Nephron (organoid): ENCODE measurements around the gene AFAP1.

Experiments used
- H3K27ac Mint-ChIP-seq, 3 experiments: 2 replicates each; pipeline ENCODE4 v1.8.0; 2020; ENCODE audit warnings: mixed read lengths in 3 of 3, mild to moderate bottlenecking in 2 of 3, moderate library complexity in 1 of 3
- H3K27me3 Mint-ChIP-seq: 2 replicates; pipeline ENCODE4 v1.8.0; 2021; ENCODE audit warnings: low read depth, mild to moderate bottlenecking, moderate library complexity, mixed read lengths
- H3K36me3 Mint-ChIP-seq: 2 replicates; pipeline ENCODE4 v1.8.0; 2020; ENCODE audit warnings: low read depth, mixed read lengths
- H3K4me1 Mint-ChIP-seq: 2 replicates; pipeline ENCODE4 v1.8.0; 2020; ENCODE audit warnings: mixed read lengths
- H3K4me3 Mint-ChIP-seq, 3 experiments: 2 replicates each; pipeline ENCODE4 v1.8.0; 2020; ENCODE audit warnings: mild to moderate bottlenecking in 3 of 3, mixed read lengths in 3 of 3, moderate library complexity in 2 of 3
- H3K9me3 Mint-ChIP-seq: 2 replicates; pipeline ENCODE4 v1.8.0; 2020; ENCODE audit warnings: mixed read lengths
- TF ChIP-seq, protein P1 (sequence below), 3 experiments: fragments of 200-600 bp; sonication (generic); IDR thresholded peaks; one replicate each; pipeline ENCODE4 v1.5.0; 2021; ENCODE audit warnings: antibody characterized with exemption in 3 of 3; ENCODE audit not compliant: unreplicated experiment in 3 of 3

Gene AFAP1

GRCh38 chr4:7781993-7782392 is 157.7 kb downstream of the AFAP1 start:
- Mint-ChIP-seq H3K27ac (peak overlapping the region; percentile 71 to 91 (median 80)), H3K4me3 (no peak overlapping the region), H3K4me1 (peaks cover 67% of the 10 kb centered on the region), H3K27me3 (no peaks in the 10 kb centered on the region), H3K9me3 (no peaks in the 10 kb centered on the region), H3K36me3 (peaks cover 79% of the 10 kb centered on the region)
- TF ChIP-seq, protein P1, sequence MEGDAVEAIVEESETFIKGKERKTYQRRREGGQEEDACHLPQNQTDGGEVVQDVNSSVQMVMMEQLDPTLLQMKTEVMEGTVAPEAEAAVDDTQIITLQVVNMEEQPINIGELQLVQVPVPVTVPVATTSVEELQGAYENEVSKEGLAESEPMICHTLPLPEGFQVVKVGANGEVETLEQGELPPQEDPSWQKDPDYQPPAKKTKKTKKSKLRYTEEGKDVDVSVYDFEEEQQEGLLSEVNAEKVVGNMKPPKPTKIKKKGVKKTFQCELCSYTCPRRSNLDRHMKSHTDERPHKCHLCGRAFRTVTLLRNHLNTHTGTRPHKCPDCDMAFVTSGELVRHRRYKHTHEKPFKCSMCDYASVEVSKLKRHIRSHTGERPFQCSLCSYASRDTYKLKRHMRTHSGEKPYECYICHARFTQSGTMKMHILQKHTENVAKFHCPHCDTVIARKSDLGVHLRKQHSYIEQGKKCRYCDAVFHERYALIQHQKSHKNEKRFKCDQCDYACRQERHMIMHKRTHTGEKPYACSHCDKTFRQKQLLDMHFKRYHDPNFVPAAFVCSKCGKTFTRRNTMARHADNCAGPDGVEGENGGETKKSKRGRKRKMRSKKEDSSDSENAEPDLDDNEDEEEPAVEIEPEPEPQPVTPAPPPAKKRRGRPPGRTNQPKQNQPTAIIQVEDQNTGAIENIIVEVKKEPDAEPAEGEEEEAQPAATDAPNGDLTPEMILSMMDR (IDR thresholded peaks at IDR 0.05; ENCODE audit: unreplicated experiment in 3 of 3): no peak

DNA sequence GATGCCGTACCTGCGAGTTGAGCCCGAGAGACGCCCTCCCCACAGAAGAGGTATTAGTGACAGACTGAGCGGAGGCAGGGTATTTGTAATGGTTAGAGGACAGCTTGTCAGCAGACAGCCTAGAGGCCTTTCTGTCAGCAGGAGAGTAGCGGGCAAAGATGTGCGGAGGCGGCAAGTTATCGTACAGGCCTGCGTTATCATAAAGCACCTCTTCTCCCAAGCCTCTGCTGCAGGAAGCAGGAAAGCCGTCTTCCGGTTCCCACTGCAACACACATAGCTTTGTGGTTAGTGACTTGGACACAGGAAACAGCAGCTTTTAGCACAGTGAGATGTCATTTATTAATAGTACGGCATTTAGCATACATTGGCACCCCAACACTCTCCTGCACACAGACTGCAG is 158.3 kb downstream of the AFAP1 start:
- H3K27me3 Mint-ChIP-seq: no peaks in the 10 kb centered on the region
- H3K4me1 Mint-ChIP-seq: peaks cover 73% of the 10 kb centered on the region
- peak overlapping the region; percentile 71 to 91 (median 80) for H3K27ac Mint-ChIP-seq
- no peaks in the 10 kb centered on the region for H3K9me3 Mint-ChIP-seq
- H3K4me3 Mint-ChIP-seq: no peak overlapping the region
- TF ChIP-seq, protein P1 (IDR thresholded peaks at IDR 0.05; ENCODE audit: unreplicated experiment in 3 of 3): no peak
- H3K36me3 Mint-ChIP-seq: peaks cover 79% of the 10 kb centered on the region

DNA sequence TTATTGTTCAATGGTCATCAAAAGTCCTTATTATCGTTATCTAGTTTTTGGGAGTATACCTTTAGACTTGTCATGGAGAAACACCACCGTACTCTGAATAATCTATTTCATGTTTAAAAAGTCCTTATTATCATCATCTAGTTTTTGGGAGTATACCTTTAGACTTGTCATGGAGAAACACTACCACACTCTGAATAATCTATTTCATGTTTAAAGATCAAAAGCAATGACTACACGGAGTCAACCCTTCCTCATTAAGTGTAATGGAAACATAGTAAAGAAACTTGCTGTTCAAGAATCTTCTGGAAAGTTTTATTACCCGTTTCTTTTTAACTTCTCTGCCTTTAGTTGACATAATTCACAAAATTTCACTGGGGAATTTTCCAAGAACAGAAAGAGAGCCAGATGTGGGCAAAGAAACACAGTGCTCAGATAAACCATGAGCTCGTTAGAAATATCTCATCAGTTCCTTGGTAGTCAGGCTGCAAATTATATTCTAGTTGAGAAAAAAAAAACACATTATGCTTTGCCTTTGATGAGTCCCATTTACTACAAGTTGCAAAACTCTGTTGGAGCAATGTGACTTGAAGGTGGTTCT is 158.8 kb downstream of the AFAP1 start:
- no peak overlapping the region for H3K4me3 Mint-ChIP-seq
- H3K36me3 Mint-ChIP-seq: peaks cover 79% of the 10 kb centered on the region
- H3K27me3 Mint-ChIP-seq: no peaks in the 10 kb centered on the region
- peaks cover 77% of the 10 kb centered on the region for H3K4me1 Mint-ChIP-seq
- H3K27ac Mint-ChIP-seq: peak overlapping the region; percentile 71 to 91 (median 80)
- TF ChIP-seq, protein P1 (IDR thresholded peaks at IDR 0.05; ENCODE audit: unreplicated experiment in 3 of 3): no peak
- H3K9me3 Mint-ChIP-seq: no peaks in the 10 kb centered on the region

GRCh38 chr4:7779432-7779768 is 160.3 kb downstream of the AFAP1 start:
- H3K36me3 Mint-ChIP-seq: peaks cover 78% of the 10 kb centered on the region
- no peaks in the 10 kb centered on the region for H3K27me3 Mint-ChIP-seq
- TF ChIP-seq, protein P1 (IDR thresholded peaks at IDR 0.05; ENCODE audit: unreplicated experiment in 3 of 3): no peak
- no peaks in the 10 kb centered on the region for H3K9me3 Mint-ChIP-seq
- peak overlapping the region; percentile 80 to 96 (median 89) for H3K27ac Mint-ChIP-seq
- H3K4me1 Mint-ChIP-seq: peaks cover 71% of the 10 kb centered on the region
- H3K4me3 Mint-ChIP-seq: peak overlapping the region in 2 of 3 experiments; percentile 25 to 72

DNA sequence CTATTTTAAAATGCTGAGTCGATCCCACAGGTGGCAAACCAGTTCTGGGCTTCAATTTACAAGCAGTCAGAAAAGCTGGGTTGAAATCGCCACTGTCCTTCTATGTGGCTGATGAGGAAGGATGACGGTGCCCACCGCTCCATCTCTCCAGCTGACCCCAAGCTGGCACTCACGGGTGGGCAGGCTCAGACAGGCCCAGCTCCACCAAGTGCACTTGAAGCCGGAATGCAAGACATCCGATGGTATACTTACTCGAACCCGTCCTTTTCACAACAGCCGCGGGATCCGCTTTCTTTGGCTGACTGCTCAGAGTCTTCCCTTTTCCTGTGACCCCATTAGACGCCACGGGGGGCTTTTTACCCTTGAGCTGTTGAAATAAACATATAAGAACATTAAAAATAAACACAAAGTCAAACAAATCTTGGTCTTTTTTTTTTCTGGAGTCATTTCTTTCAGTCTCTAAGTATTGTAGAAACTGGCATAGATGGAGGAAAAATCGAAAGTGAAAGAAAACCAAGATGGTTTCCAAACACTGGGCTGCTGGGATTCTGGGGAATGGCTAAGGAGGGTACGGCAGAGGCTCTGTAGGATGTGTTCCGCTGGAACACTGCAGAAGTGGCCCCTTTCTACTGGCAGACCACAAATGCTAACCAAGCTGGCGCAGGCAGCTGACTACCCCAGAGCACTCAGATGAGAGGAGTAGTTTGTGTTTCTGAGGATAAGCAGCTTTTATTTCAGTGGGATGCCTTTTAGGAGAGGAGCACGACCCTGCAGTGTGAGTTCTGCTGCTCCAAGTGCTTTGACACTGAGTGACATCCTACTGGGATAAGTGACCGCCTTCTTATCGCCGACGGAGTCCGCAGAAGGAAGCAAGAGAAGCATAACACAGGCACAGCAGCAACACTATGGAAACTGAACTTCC is 160.9 kb downstream of the AFAP1 start:
- TF ChIP-seq, protein P1 (IDR thresholded peaks at IDR 0.05; ENCODE audit: unreplicated experiment in 3 of 3): no peak
- no peaks in the 10 kb centered on the region for H3K9me3 Mint-ChIP-seq
- H3K4me1 Mint-ChIP-seq: peaks cover 71% of the 10 kb centered on the region
- H3K27ac Mint-ChIP-seq: peak overlapping the region; percentile 80 to 96 (median 89)
- H3K4me3 Mint-ChIP-seq: peak overlapping the region; percentile 25 to 72 (median 37)
- peaks cover 81% of the 10 kb centered on the region for H3K36me3 Mint-ChIP-seq
- no peaks in the 10 kb centered on the region for H3K27me3 Mint-ChIP-seq
